CD8-positive, alpha-beta memory T cell (primary cell): Measurements from ENCODE around the gene AZU1. TPM values are rescaled to one million over a fixed set of nuclear protein-coding genes. Genes with fewer than 3 reads are reported as not detected.

Experiments used
- CTCF ChIA-PET: fragments of 350-600 bp; sonication (Branson Sonifier 250); formaldehyde crosslinking; loops from one replicate; lab custom pipeline; 2021; ENCODE audit warnings: antibody characterized with exemption; lab: Charles Lee
- POLR2A ChIA-PET: fragments of 350-600 bp; sonication (Branson Sonifier 250); formaldehyde crosslinking; loops from one replicate; lab custom pipeline; 2021; ENCODE audit warnings: antibody characterized with exemption; lab: Charles Lee
- DNase-seq, 5 donors: peaks; one replicate each; pipeline versions ENCODE4 v3.0.0 to v3.0.0-alpha.2; 2020 to 2022; ENCODE audit warnings: mixed read lengths in 1 of 5
- H3K27ac ChIP-seq: one replicate; pipeline ENCODE4 v1.7.0; 2013; ENCODE audit warnings: low read depth, mild to moderate bottlenecking, low read length, moderate library complexity
- H3K27me3 ChIP-seq: 2 replicates; pipeline ENCODE4 v1.7.0; 2013; ENCODE audit warnings: low read length, mild to moderate bottlenecking; ENCODE audit not compliant: insufficient read depth, poor library complexity, severe bottlenecking
- H3K36me3 ChIP-seq: 2 replicates; pipeline ENCODE4 v1.7.0; 2013; ENCODE audit warnings: mild to moderate bottlenecking, low read length, moderate library complexity; ENCODE audit not compliant: insufficient read depth
- H3K4me1 ChIP-seq: 2 replicates; pipeline ENCODE4 v1.7.0; 2013; ENCODE audit warnings: mild to moderate bottlenecking, low read length, moderate library complexity; ENCODE audit not compliant: insufficient read depth
- H3K4me3 ChIP-seq: 2 replicates; pipeline ENCODE4 v1.7.0; 2013; ENCODE audit warnings: mild to moderate bottlenecking, low read length
- H3K9me3 ChIP-seq: 2 replicates; pipeline ENCODE4 v1.7.0; 2013; ENCODE audit warnings: mild to moderate bottlenecking, low read length
- H3K27ac Mint-ChIP-seq, 8 donors: one replicate each; pipeline ENCODE4 v1.8.0; 2020 to 2021; ENCODE audit warnings: mixed read lengths in 8 of 8, mild to moderate bottlenecking in 6 of 8, inconsistent platforms in 3 of 8, moderate library complexity in 3 of 8
- H3K27me3 Mint-ChIP-seq, 2 donors: one replicate each; pipeline ENCODE4 v1.8.0; 2020 to 2021; ENCODE audit warnings: mixed read lengths in 2 of 2, mild to moderate bottlenecking in 1 of 2, moderate library complexity in 1 of 2
- H3K36me3 Mint-ChIP-seq, 3 donors: one replicate each; pipeline ENCODE4 v1.8.0; 2020 to 2021; ENCODE audit warnings: mixed read lengths in 3 of 3, inconsistent platforms in 1 of 3, mild to moderate bottlenecking in 1 of 3
- H3K4me1 Mint-ChIP-seq, 3 donors: one replicate each; pipeline ENCODE4 v1.8.0; 2020 to 2021; ENCODE audit warnings: mixed read lengths in 3 of 3, inconsistent platforms in 1 of 3, mild to moderate bottlenecking in 1 of 3
- H3K4me3 Mint-ChIP-seq, 7 donors: one replicate each; pipeline ENCODE4 v1.8.0; 2020 to 2021; ENCODE audit warnings: mixed read lengths in 7 of 7, mild to moderate bottlenecking in 6 of 7, moderate library complexity in 4 of 7, inconsistent platforms in 2 of 7
- H3K9me3 Mint-ChIP-seq, 5 donors: one replicate each; pipeline ENCODE4 v1.8.0; 2020 to 2022; ENCODE audit warnings: mixed read lengths in 5 of 5, mild to moderate bottlenecking in 3 of 5, moderate library complexity in 2 of 5, inconsistent platforms in 1 of 5
- polyA plus RNA-seq: library from polyadenylated mRNA; unstranded; fragments of 300-500 nt; fragmentation: Illumina TruSeq; gene quantifications from one replicate; pipeline ENCODE4 v1.2.3, GENCODE V29; 2021
- total RNA-seq, 2 experiments: library from RNA; stranded (reverse); gene quantifications; one replicate each; pipeline ENCODE4 v1.2.3, GENCODE V29; 2021

AZU1 gene
- total and polyA plus RNA-seq, 3 experiments from 2014 or later = not detected

DNA sequence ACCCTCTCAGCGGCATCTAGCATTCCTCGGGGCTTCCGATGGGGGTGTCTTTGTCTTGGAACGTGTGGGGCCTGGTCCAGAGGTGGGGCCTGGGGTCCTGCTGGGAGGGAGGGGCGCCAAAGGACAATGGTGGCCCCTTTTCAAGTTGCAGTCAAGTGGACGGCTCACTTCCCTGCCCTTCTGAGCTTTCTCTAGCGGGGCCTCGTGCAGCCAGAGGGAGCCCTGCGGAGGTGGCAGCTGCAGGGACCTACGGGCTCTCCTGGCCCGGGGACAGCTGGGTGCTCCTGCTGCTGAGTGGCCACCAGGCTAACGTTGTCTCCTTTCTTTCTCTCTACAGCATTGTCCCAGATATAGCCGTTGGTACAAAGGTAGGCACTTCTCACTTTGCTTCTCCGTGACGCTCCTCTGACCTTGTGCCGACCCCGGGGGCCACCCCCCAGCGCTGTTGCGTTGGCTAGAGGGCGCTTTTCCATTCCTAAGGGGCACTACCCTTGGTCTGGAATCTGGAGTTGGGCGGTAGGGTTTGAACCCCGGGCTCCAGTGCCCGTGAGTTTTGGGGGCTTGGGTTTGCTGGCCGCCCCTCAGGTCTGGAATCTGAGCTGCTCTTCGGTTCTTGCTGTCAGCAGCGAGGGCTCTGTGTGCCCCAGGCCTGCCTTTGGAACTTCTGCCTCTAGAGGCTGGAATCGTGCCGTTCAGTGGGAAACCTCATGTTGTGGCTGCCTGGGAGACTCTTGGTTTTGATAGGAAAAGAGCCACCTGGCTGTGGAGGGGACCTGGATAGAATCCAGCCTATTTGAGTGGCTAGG, 28.4 kb upstream of the AZU1 start:
- POLR2A ChIA-PET = no interaction called here
- CTCF ChIA-PET = interaction anchor here (0.9 kb wide), 1 partner anchor 52 kb away, joined by 3 read pairs; no protein-coding TSS in a partner anchor

DNA sequence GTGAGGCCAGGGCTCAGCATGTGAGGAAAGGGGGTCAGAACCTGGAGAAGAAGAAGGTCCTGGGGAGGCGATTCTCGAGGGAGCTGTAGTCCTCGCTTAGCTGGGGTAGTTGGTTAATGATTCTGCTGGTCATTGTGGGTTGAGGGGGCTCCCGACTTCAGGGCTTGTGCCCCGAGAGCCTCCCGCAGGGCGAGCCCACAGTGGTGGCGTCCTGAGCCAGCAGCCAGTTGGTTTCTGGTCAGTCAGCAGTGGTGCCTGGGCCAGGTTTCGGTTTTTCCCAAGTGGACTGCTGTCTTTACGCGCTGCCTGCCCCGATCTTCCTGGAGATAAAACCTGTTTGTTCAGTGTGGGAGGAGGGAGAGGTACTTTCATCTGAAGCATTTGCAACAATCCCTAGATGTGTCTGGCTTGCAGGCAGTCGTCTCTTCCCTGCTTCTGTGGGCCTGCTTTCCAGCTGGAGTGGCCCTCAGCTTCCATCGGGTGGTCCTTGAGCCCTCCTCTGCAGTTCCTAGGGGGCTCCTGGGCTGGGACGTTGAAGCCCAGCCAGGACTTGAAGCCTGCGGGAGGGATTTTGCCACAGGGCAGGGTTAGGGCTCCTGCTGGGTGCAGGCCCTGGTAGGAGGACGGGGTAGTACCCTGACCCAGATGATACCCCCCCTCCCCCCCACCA, 27.1 kb upstream of the AZU1 start:
- DNase-seq = no peak
- Mint-ChIP-seq H3K9me3 (no peaks in the 10 kb centered on the region), H3K4me1 (peaks cover 51 to 59% (median 52%) of the 10 kb centered on the region in 3 donors), H3K27ac (peak overlapping the region; percentile 56 to 96 (median 92)), H3K4me3 (peak overlapping the region; percentile 85 to 93 (median 89)), H3K27me3 (peaks cover 0 to 4% of the 10 kb centered on the region in 2 donors), H3K36me3 (peaks cover 0 to 53% (median 1%) of the 10 kb centered on the region in 3 donors)
- Histone ChIP-seq H3K9me3 (no peaks in the 10 kb centered on the region), H3K4me1 (peaks cover 61% of the 10 kb centered on the region), H3K4me3 (peak overlapping the region; percentile 41), H3K36me3 (peaks cover 36% of the 10 kb centered on the region), H3K27me3 (no peaks in the 10 kb centered on the region), H3K27ac (peak overlapping the region; percentile 54)
- CTCF ChIA-PET = interaction anchor here (0.8 kb wide), 1 partner anchor 63 kb away, joined by 3 read pairs; no protein-coding TSS in a partner anchor
- POLR2A ChIA-PET = no interaction called here

More for the DNA sequence above, 28.4 kb upstream of the AZU1 start:
- Mint-ChIP-seq H3K36me3 (peaks cover 0 to 46% (median 1%) of the 10 kb centered on the region in 3 donors), H3K27me3 (peaks cover 0 to 4% of the 10 kb centered on the region in 2 donors), H3K27ac (peak overlapping the region; percentile 56 to 98 (median 91)), H3K4me3 (peak overlapping the region; percentile 85 to 93 (median 89)), H3K4me1 (peaks cover 49 to 59% (median 52%) of the 10 kb centered on the region in 3 donors), H3K9me3 (no peaks in the 10 kb centered on the region)
- Histone ChIP-seq H3K4me1 (peaks cover 61% of the 10 kb centered on the region), H3K27ac (peak overlapping the region; percentile 81), H3K27me3 (no peaks in the 10 kb centered on the region), H3K4me3 (peak overlapping the region; percentile 68), H3K9me3 (no peaks in the 10 kb centered on the region), H3K36me3 (peaks cover 24% of the 10 kb centered on the region)
- no peak for DNase-seq

GRCh38 chr19:801030-801860, 26.4 kb upstream of the AZU1 start:
- H3K27ac Mint-ChIP-seq = peak overlapping the region; percentile 46 to 95 (median 76)
- Histone ChIP-seq H3K9me3 (no peaks in the 10 kb centered on the region), H3K4me3 (peak overlapping the region; percentile 5), H3K36me3 (peaks cover 39% of the 10 kb centered on the region), H3K27ac (no peak overlapping the region), H3K4me1 (peaks cover 57% of the 10 kb centered on the region), H3K27me3 (no peaks in the 10 kb centered on the region)
- ChIA-PET CTCF (interaction anchor here (0.8 to 0.9 kb wide), 2 partner anchors 30 to 62 kb away, joined by 3 read pairs; no protein-coding TSS in a partner anchor), POLR2A (interaction anchor here (0.6 kb wide), 2 partner anchors 63 to 92 kb away, joined by 3 to 5 read pairs; partner anchors contain the start of genes MED16 and RNU6-9)
- H3K9me3 Mint-ChIP-seq = no peaks in the 10 kb centered on the region
- peak in 1 of 5 donors; percentile 32 for DNase-seq
- H3K27me3 Mint-ChIP-seq = peaks cover 0 to 4% of the 10 kb centered on the region in 2 donors
- H3K4me3 Mint-ChIP-seq = peak overlapping the region; percentile 49 to 77 (median 72)
- peaks cover 0 to 55% (median 1%) of the 10 kb centered on the region in 3 donors for H3K36me3 Mint-ChIP-seq
- H3K4me1 Mint-ChIP-seq = peaks cover 51 to 59% (median 52%) of the 10 kb centered on the region in 3 donors

GRCh38 chr19:801861-802497, 25.7 kb upstream of the AZU1 start:
- H3K4me1 Mint-ChIP-seq = peaks cover 46 to 55% (median 47%) of the 10 kb centered on the region in 3 donors
- DNase-seq = no peak
- peaks cover 0 to 60% (median 1%) of the 10 kb centered on the region in 3 donors for H3K36me3 Mint-ChIP-seq
- Histone ChIP-seq H3K27ac (no peak overlapping the region), H3K4me3 (peak overlapping the region; percentile 5), H3K4me1 (peaks cover 54% of the 10 kb centered on the region), H3K9me3 (no peaks in the 10 kb centered on the region), H3K27me3 (no peaks in the 10 kb centered on the region), H3K36me3 (peaks cover 45% of the 10 kb centered on the region)
- peak overlapping the region; percentile 41 to 77 (median 72) for H3K4me3 Mint-ChIP-seq
- peaks cover 0 to 4% of the 10 kb centered on the region in 2 donors for H3K27me3 Mint-ChIP-seq
- POLR2A ChIA-PET = interaction anchor here (0.6 kb wide), 1 partner anchor 62 kb away, joined by 5 read pairs; no protein-coding TSS in a partner anchor
- CTCF ChIA-PET = interaction anchor here (0.9 kb wide), 1 partner anchor 31 kb away, joined by 3 read pairs; no protein-coding TSS in a partner anchor
- H3K9me3 Mint-ChIP-seq = no peaks in the 10 kb centered on the region
- peak overlapping the region; percentile 35 to 90 (median 78) for H3K27ac Mint-ChIP-seq

DNA sequence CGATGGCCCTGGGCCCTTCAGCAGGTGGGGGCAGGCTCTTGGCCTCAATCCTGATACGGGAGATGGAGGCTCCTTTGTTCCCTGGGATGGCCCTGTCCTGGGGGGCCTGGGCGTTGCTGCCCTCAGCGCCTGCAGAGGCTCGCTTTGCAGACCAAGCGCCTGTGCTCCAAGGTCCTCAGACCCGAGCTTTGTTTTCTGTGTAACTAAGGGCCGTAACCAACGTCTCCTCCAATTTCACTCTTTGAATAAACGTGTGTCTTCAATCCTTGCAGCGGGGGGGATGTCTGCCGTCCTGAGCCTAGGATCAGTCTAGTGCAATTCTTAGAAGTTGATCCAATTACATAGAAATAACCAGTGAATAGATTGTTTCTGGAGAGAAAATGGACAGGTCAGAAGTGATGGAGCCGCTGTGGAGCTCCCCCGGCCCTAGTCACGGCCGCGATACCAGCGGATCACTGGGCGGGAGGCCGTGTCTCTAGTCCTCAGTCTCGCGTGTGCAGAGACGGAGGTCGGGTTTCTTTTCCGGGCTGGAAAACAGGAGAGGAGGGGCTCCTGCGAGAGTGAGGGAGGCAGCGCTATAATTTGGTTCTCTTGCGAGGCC, 25.0 kb upstream of the AZU1 start:
- Histone ChIP-seq H3K27ac (no peak overlapping the region), H3K9me3 (no peaks in the 10 kb centered on the region), H3K36me3 (peaks cover 52% of the 10 kb centered on the region), H3K27me3 (no peaks in the 10 kb centered on the region), H3K4me1 (peaks cover 54% of the 10 kb centered on the region), H3K4me3 (no peak overlapping the region)
- no peak for DNase-seq
- CTCF ChIA-PET = no interaction called here
- H3K9me3 Mint-ChIP-seq = no peaks in the 10 kb centered on the region
- H3K4me1 Mint-ChIP-seq = peaks cover 51 to 60% (median 51%) of the 10 kb centered on the region in 3 donors
- peak overlapping the region in 6 of 8 donors; percentile 56 to 90 (median 84) for H3K27ac Mint-ChIP-seq
- peak overlapping the region; percentile 32 to 76 (median 69) for H3K4me3 Mint-ChIP-seq
- peaks cover 4 to 66% (median 4%) of the 10 kb centered on the region in 3 donors for H3K36me3 Mint-ChIP-seq
- POLR2A ChIA-PET = no interaction called here
- peaks cover 0 to 8% of the 10 kb centered on the region in 2 donors for H3K27me3 Mint-ChIP-seq

DNA sequence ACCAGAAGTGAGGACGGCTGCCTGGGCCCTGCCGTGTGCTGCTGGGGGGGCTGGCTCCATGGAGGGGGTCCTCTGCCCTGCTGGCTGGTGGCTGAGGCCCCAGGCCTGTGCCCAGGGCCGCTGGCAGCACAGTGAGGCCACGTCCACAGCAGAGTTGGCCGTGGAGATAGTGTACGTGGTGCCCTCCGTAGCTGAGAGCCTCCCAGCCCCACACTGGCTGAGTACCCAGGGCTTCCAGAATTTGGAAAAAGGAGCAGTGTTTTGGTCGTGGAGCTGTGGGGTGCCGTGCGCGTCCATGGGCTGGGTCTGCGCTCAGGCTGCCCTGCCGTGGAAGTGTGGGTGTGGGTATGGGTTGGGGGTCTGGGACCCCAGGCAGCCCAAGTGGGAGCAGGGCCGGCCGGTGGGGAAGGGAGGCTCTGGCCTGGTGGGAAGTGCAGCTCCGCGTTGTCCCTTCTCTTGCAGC, 24.5 kb upstream of the AZU1 start:
- Histone ChIP-seq H3K4me1 (peaks cover 54% of the 10 kb centered on the region), H3K4me3 (no peak overlapping the region), H3K36me3 (peaks cover 57% of the 10 kb centered on the region), H3K27me3 (no peaks in the 10 kb centered on the region), H3K9me3 (no peaks in the 10 kb centered on the region), H3K27ac (no peak overlapping the region)
- H3K4me1 Mint-ChIP-seq = peaks cover 54 to 64% (median 54%) of the 10 kb centered on the region in 3 donors
- ChIA-PET CTCF (no interaction called here), POLR2A (no interaction called here)
- H3K4me3 Mint-ChIP-seq = peak overlapping the region in 3 of 7 donors; percentile 15 to 52 (median 44)
- H3K36me3 Mint-ChIP-seq = peaks cover 6 to 72% (median 7%) of the 10 kb centered on the region in 3 donors
- H3K27ac Mint-ChIP-seq = peak overlapping the region in 3 of 8 donors; percentile 29 to 90 (median 56)
- no peaks in the 10 kb centered on the region for H3K9me3 Mint-ChIP-seq
- peaks cover 0 to 12% of the 10 kb centered on the region in 2 donors for H3K27me3 Mint-ChIP-seq
- DNase-seq = no peak
